H9 (cell line): ENCODE data around the gene CDH20. TPM values are rescaled to one million over a fixed set of nuclear protein-coding genes. Genes with fewer than 3 reads are reported as not detected.

Experiments used
- DNase-seq: peaks from one replicate; pipeline ENCODE4 v3.0.0-alpha.2; 2017
- H2AFZ ChIP-seq: one replicate; pipeline ENCODE4 v1.6.1; 2013; ENCODE audit warnings: mild to moderate bottlenecking, low read length, control low read depth, moderate library complexity
- H2AK5ac ChIP-seq: 2 replicates; pipeline ENCODE4 v1.6.1; 2013; ENCODE audit warnings: low read length, control low read depth, mixed read lengths; ENCODE audit not compliant: insufficient read length
- H2BK120ac ChIP-seq: one replicate; pipeline ENCODE4 v1.6.1; 2013; ENCODE audit warnings: low read depth, mild to moderate bottlenecking, low read length, control low read depth, inconsistent platforms; ENCODE audit not compliant: poor library complexity, severe bottlenecking
- H2BK12ac ChIP-seq: 2 replicates; pipeline ENCODE4 v1.6.1; 2013; ENCODE audit warnings: low read length, control low read depth, mixed read lengths, low read depth; ENCODE audit not compliant: insufficient read length
- H2BK15ac ChIP-seq: 2 replicates; pipeline ENCODE4 v1.6.1; 2013; ENCODE audit warnings: low read depth, low read length, control low read depth
- H2BK20ac ChIP-seq: one replicate; pipeline ENCODE4 v1.6.1; 2013; ENCODE audit warnings: low read depth, mild to moderate bottlenecking, low read length, control low read depth, inconsistent platforms; ENCODE audit not compliant: poor library complexity, severe bottlenecking
- H2BK5ac ChIP-seq: 2 replicates; pipeline ENCODE4 v1.6.1; 2013; ENCODE audit warnings: low read length, control low read depth, mixed read lengths; ENCODE audit not compliant: insufficient read length
- H3K14ac ChIP-seq: 2 replicates; pipeline ENCODE4 v1.6.1; 2013; ENCODE audit warnings: low read length, control low read depth; ENCODE audit not compliant: insufficient read depth
- H3K18ac ChIP-seq: 2 replicates; pipeline ENCODE4 v1.6.1; 2013; ENCODE audit warnings: low read depth, mild to moderate bottlenecking, mixed read lengths, low read length, control low read depth; ENCODE audit not compliant: insufficient read length
- H3K23ac ChIP-seq: 2 replicates; pipeline ENCODE4 v1.6.1; 2013; ENCODE audit warnings: low read length, control low read depth, mixed read lengths, low read depth; ENCODE audit not compliant: insufficient read length
- H3K23me2 ChIP-seq: 2 replicates; pipeline ENCODE4 v1.6.1; 2013; ENCODE audit warnings: low read depth, mild to moderate bottlenecking, mixed read lengths, low read length, control low read depth; ENCODE audit not compliant: insufficient read length, poor library complexity, severe bottlenecking
- H3K27ac ChIP-seq: 2 replicates; pipeline ENCODE4 v1.5.1; 2013; ENCODE audit warnings: low read length, control low read depth, mixed read lengths, low read depth; ENCODE audit not compliant: insufficient read length
- H3K27me3 ChIP-seq: 2 replicates; pipeline ENCODE4 v1.6.1; 2013; ENCODE audit warnings: low read length, control low read depth, inconsistent platforms; ENCODE audit not compliant: insufficient read depth
- H3K4ac ChIP-seq: 2 replicates; pipeline ENCODE4 v1.6.1; 2013; ENCODE audit warnings: low read depth, mild to moderate bottlenecking, control low read depth, inconsistent platforms, low read length, moderate library complexity
- H3K4me1 ChIP-seq: 2 replicates; pipeline ENCODE4 v1.6.1; 2013; ENCODE audit warnings: low read length, control low read depth, inconsistent platforms; ENCODE audit not compliant: insufficient read depth
- H3K4me2 ChIP-seq: 2 replicates; pipeline ENCODE4 v1.6.1; 2013; ENCODE audit warnings: low read length, control low read depth, mixed read lengths; ENCODE audit not compliant: insufficient read length, insufficient read depth
- H3K56ac ChIP-seq: 2 replicates; pipeline ENCODE4 v1.6.1; 2013; ENCODE audit warnings: low read depth, mild to moderate bottlenecking, mixed read lengths, low read length, control low read depth; ENCODE audit not compliant: insufficient read length
- H3K79me1 ChIP-seq: 2 replicates; pipeline ENCODE4 v1.6.1; 2013; ENCODE audit warnings: low read depth, mild to moderate bottlenecking, moderate library complexity, low read length, control low read depth, inconsistent platforms; ENCODE audit not compliant: insufficient read depth, poor library complexity, severe bottlenecking
- H3K79me2 ChIP-seq: 2 replicates; pipeline ENCODE4 v1.6.1; 2013; ENCODE audit warnings: low read length, control low read depth, inconsistent platforms; ENCODE audit not compliant: insufficient read depth
- H3K9ac ChIP-seq: 2 replicates; pipeline ENCODE4 v1.6.1; 2013; ENCODE audit warnings: low read length, control low read depth, mixed read lengths; ENCODE audit not compliant: insufficient read length; ENCODE audit errors: extremely low read depth
- H3K9me3 ChIP-seq: one replicate; pipeline ENCODE4 v1.6.1; 2013; ENCODE audit warnings: low read depth, low read length, inconsistent platforms; ENCODE audit not compliant: control insufficient read depth
- H3T11ph ChIP-seq: one replicate; pipeline ENCODE4 v1.6.1; 2013; ENCODE audit warnings: mild to moderate bottlenecking, low read length, control low read depth, inconsistent platforms
- H4K20me1 ChIP-seq: one replicate; pipeline ENCODE4 v1.6.1; 2013; ENCODE audit not compliant: control insufficient read depth, insufficient read length, insufficient read depth
- H4K5ac ChIP-seq: 2 replicates; pipeline ENCODE4 v1.6.1; 2013; ENCODE audit warnings: low read depth, mild to moderate bottlenecking, mixed read lengths, low read length, control low read depth; ENCODE audit not compliant: insufficient read length
- H4K8ac ChIP-seq: replicated peaks from 2 replicates; pipeline ENCODE4 v1.6.1; 2013; ENCODE audit warnings: low read length, control low read depth, mixed read lengths, low read depth; ENCODE audit not compliant: insufficient read length
- H4K91ac ChIP-seq: 2 replicates; pipeline ENCODE4 v1.6.1; 2013; ENCODE audit warnings: low read depth, mild to moderate bottlenecking, moderate library complexity, mixed read lengths, low read length, control low read depth; ENCODE audit not compliant: insufficient read length
- H3K27ac Mint-ChIP-seq, 3 experiments: 2 replicates in 2 of 3; 3 replicates in 1 of 3; pipeline ENCODE4 v1.8.0; 2020 to 2021; ENCODE audit warnings: mixed read lengths in 3 of 3, mild to moderate bottlenecking in 1 of 3, moderate library complexity in 1 of 3
- H3K27me3 Mint-ChIP-seq: 2 replicates; pipeline ENCODE4 v1.8.0; 2021; ENCODE audit warnings: low read depth, mild to moderate bottlenecking, moderate library complexity, mixed read lengths
- H3K36me3 Mint-ChIP-seq, 3 experiments: 2 replicates in 2 of 3; 3 replicates in 1 of 3; pipeline ENCODE4 v1.8.0; 2020 to 2021; ENCODE audit warnings: low read depth in 3 of 3, mixed read lengths in 3 of 3; ENCODE audit not compliant: insufficient read depth in 1 of 3
- H3K4me1 Mint-ChIP-seq, 2 experiments: 2 replicates each; pipeline ENCODE4 v1.8.0; 2020; ENCODE audit warnings: mixed read lengths in 2 of 2
- H3K4me3 Mint-ChIP-seq, 2 experiments: 2 replicates in 1 of 2; 3 replicates in 1 of 2; pipeline ENCODE4 v1.8.0; 2020 to 2021; ENCODE audit warnings: mild to moderate bottlenecking in 2 of 2, mixed read lengths in 2 of 2, moderate library complexity in 1 of 2
- H3K9me3 Mint-ChIP-seq, 2 experiments: 2 replicates in 1 of 2; 3 replicates in 1 of 2; pipeline ENCODE4 v1.8.0; 2020; ENCODE audit warnings: mild to moderate bottlenecking in 2 of 2, mixed read lengths in 2 of 2, moderate library complexity in 1 of 2
- CTCF ChIP-seq: fragments of 200-600 bp; sonication (generic); conservative IDR thresholded peaks from 3 replicates; pipeline ENCODE4 v1.8.0; 2021; ENCODE audit warnings: antibody characterized with exemption, mild to moderate bottlenecking
- WGBS: extraction: QIAGEN DNeasy Blood & Tissue Kit; methylation state at CpG from one replicate; pipeline ENCODE4 v1.1.7; 2013; ENCODE audit warnings: missing lambda C conversion rate, low lambda C conversion rate, mixed read lengths; ENCODE audit not compliant: insufficient read length; ENCODE audit errors: extremely low coverage; 5-methylcytosine and 5-hydroxymethylcytosine counted together
- total RNA-seq: library from RNA; stranded (reverse); gene quantifications from 2 replicates; pipeline ENCODE4 v1.2.1, GENCODE V29; 2021

CDH20 gene
- total RNA-seq, 1 experiment from 2014 or later: not detected

GRCh38 chr18:61549416-61549815 is 216.2 kb downstream of the CDH20 start:
- Histone ChIP-seq H2AK5ac (no peak overlapping the region), H2BK20ac (no peak overlapping the region), H3K18ac (no peak overlapping the region), H3K56ac (no peak overlapping the region), H3K9me3 (no peaks in the 10 kb centered on the region), H2BK12ac (no peak overlapping the region), H3K27me3 (no peaks in the 10 kb centered on the region), H4K5ac (no peak overlapping the region), H3K9ac (no peak overlapping the region), H3K4me1 (no peaks in the 10 kb centered on the region), H3K79me1 (no peaks in the 10 kb centered on the region), H4K20me1 (no peaks in the 10 kb centered on the region), H3K27ac (no peak overlapping the region), H2BK15ac (no peak overlapping the region), H3K4ac (no peak overlapping the region), H3K4me2 (no peak overlapping the region), H3K14ac (no peak overlapping the region), H3K79me2 (no peaks in the 10 kb centered on the region), H3K23me2 (no peaks in the 10 kb centered on the region), H2BK5ac (no peak overlapping the region), H4K8ac (no peak overlapping the region), H3K23ac (no peak overlapping the region), H2AFZ (no peak overlapping the region), H3T11ph (no peak overlapping the region), H4K91ac (no peak overlapping the region), H2BK120ac (no peak overlapping the region)
- Mint-ChIP-seq H3K27me3 (no peaks in the 10 kb centered on the region; the same call in 1 of the 2 replicates), H3K36me3 (no peaks in the 10 kb centered on the region; a peak in 1 of 7 replicates), H3K9me3 (no peaks in the 10 kb centered on the region), H3K4me3 (no peak overlapping the region), H3K4me1 (no peaks in the 10 kb centered on the region), H3K27ac (no peak overlapping the region)
- WGBS: no CpG with 5 or more reads among the region's 3 CpGs
- no peak for TF ChIP-seq CTCF
- no peak for DNase-seq
